ENCODE results near the gene NDUFA6. TPM values are rescaled to one million over a fixed set of nuclear protein-coding genes. Genes with fewer than 3 reads are reported as not detected.
"Not testable (repeated sequence)": the region's sequence is repeated elsewhere in the genome, so short reads cannot be mapped to it uniquely, and the experiment has no call there.

The NDUFA6 gene
- polyA plus RNA-seq, 3 donors, result 51.6 to 94.7 (median 94.1) TPM

DNA sequence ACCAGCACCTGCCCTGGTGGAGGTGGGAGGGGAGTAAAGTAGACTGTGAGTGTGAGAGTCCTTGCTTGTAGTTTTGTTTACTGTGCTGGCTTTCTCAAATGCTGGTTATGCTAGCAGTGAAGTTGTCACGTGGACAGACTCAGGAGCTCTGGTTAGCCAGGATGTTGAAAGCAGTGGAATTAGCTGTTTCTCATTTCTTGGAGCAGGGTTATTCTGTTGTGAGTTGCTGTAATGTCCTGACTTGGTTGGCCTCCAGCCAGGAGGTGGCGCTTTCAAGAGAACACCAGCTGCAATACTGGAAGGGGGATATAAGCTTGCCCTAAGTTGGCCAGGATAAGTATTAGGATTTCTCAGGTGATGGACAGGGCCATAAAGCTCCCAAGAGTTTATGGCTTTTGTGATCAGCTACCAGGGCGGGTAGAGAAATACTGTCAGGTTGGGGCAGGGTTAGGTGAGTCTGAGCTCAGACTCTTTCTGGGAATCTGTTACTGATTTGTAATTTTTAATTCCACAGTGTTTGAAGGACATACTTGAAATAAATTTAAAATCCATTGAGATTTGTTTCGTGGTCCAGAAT, 26.4 kb upstream of the NDUFA6 start:
- no peak overlapping the region for H3K27ac ChIP-seq (ENCODE audit: low read depth, low read length)
- WGBS, 3 donors, result 78 to 86% (median 86%) methylated on average over 4 of the region's 4 CpGs

DNA sequence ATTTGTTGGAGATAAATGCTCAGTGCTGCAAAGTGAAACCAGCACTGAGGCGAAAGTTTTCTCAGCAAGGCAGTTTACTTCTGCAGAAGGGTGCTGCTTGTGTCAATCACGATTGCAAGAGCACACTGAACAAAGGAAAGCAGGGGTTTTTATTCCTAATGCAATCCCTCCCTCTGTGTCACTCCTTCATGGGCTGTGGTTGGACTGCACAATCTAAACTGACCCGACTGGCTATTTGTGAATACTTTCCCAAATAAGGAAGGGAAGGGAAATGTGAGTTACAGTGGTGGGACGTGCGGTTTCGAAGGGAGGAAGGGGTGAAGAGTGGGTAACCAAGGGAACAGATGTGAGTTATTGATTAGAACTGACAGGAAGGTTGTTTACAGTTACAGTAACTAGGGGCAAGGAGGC, 24.9 kb upstream of the NDUFA6 start:
- not testable (repeated sequence) for H3K27ac ChIP-seq (ENCODE audit: low read depth, low read length)
- 80 to 87% (median 82%) methylated on average over 6 of the region's 6 CpGs for WGBS, 3 donors

DNA sequence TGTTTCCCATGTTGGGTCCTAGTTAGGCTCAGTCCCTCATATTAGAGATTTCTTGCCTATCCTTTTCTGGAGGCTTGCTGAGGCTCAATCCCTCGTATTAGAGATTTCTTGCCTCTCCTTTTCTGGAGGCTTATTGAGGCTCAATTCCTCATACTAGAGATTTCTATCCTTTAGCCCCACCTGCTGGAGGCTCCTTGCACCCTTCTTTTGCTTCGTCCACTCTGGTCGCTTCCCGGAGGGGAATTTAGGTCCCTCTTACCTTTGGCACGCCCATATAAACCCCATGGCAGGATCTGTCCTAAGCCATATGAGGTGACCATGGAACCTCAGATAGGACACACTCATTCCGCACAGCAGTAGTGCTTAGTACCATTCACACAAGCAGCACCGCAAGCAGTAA, 24.1 kb upstream of the NDUFA6 start:
- H3K27ac ChIP-seq (ENCODE audit: low read depth, low read length), result no peak overlapping the region
- WGBS, 3 donors, result 90 to 92% (median 91%) methylated on average over 7 of the region's 7 CpGs

DNA sequence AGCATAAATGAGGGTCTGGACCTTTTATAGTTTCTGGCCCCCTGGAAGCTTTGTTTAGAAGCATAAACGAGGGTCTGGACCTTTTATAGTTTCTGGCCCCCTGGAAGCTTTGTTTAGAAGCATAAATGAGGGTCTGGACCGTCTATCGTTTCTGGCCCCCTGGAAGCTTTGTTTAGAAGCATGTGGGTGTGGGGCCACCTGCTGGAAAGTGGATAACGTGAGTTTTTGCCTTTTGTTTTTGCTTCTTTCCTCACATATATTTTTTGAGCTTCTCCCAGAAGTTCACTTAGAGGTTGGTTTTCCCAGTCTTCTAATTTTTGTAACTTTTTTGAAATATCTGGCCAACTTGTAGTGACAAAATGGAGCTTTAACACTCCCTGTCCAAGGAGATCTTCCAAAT, 22.2 kb upstream of the NDUFA6 start:
- 10 to 21% (median 20%) methylated on average over 3 to 4 of the region's 4 CpGs for WGBS, 3 donors
- H3K27ac ChIP-seq (ENCODE audit: low read depth, low read length), result not testable (repeated sequence)

DNA sequence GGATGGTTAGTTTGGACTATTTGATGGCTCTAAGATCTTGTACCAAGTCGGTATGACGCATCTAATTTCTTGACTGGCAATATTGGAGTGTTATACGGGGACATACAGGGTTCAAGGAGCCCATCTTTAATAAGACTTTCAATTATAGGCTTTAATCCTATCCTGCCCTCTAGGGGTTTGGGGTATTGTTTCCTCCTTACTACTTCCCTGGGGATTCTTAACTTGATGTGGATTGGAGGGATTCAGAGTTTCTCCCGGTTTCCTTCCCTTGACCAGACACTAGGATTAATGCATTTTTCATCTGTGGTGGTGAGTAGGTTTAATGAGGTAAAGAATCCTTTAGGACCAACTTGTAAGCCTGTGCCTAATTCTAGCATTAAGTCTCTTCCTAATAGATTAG, 21.2 kb upstream of the NDUFA6 start:
- no peak overlapping the region for H3K27ac ChIP-seq (ENCODE audit: low read depth, low read length)
- 60 to 86% (median 62%) methylated on average over 4 of the region's 4 CpGs for WGBS, 3 donors

DNA sequence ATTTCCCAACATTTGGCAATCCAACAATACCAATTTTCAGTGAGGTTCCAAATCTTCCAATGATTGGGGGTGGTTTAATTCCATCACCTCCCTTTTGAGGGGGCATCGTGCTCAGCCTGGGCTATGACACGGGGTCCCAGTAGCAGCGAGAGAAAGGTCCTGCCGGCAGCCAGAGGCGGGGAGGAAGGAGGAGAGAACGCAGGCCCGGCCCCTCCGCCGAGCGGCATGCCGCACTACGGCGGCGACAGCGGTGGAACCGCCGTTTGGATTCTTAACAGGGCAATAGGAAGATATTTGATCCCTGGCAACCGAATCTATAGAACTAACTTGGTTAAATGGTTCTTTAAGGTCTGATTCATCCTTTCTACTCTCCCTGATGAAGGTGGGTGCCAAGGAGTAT, 18.3 kb upstream of the NDUFA6 start:
- 78 to 83% (median 83%) methylated on average over 18 of the region's 18 CpGs for WGBS, 3 donors
- H3K27ac ChIP-seq (ENCODE audit: low read depth, low read length), result no peak overlapping the region

DNA sequence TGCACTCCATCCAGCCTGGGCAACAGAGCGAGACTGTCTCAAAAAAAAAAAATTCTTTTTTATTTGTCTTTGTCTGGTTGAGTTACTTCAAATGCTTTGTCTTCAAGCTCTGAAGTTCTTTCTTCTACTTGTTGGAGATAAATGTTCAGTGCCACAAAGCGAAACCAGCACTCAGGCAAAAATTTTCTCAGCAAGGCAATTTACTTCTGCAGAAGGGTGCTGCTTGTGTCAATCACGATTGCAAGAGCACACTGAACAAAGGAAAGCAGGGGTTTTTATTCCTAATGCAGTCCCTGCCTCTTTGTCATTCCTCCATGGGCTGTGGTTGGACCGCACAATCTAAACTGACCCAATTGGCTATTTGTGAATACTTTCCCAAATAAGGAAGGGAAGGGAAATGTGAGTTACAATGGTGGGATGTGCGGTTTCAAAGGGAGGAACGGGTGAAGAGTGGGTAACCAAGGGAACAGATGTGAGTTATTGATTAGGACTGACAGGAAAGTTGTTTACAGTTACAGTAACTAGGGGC, 13.8 kb upstream of the NDUFA6 start:
- not testable (repeated sequence) for H3K27ac ChIP-seq (ENCODE audit: low read depth, low read length)
- WGBS, 3 donors, result 92 to 96% (median 95%) methylated on average over 6 of the region's 6 CpGs

DNA sequence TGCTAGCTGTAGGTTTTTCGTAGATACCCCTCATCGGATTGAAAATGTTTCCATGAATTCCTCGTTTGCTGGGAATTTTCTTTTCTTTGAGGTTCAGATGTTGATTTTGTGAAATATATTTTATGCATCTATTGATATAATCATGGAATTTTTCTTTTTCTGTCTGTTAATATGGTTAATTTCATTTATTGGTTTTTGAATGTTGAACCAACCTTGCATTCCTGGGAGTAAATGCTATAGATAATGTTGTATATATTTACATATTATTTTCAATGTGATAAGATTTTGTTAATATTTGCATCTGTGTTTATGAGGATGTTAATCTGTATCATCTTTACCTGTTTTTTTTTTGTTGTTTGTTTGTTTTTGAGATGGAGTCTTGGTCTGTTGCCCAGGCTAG, 10.6 kb upstream of the NDUFA6 start:
- 96 to 99% (median 98%) methylated on average over 3 of the region's 3 CpGs for WGBS, 3 donors
- no peak overlapping the region for H3K27ac ChIP-seq (ENCODE audit: low read depth, low read length)

DNA sequence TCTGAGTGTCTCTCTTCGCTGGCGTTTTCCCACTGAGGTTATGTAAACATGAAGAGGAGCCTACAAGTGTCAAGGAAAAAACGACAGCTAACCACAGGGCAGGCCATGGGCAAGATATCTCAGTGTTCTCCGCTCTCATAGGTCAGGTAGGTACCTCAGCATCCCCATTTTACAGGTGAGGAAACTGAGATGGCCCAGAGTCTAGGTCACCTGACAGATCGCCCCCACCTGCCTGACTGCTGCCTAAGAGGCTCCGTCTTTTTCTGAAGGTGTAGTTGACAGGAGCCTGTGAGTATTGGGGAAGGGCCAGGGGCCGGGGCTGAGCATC, 847 bp upstream of the NDUFA6 start:
- 28 to 33% (median 33%) methylated on average over 7 of the region's 7 CpGs for WGBS, 3 donors

DNA sequence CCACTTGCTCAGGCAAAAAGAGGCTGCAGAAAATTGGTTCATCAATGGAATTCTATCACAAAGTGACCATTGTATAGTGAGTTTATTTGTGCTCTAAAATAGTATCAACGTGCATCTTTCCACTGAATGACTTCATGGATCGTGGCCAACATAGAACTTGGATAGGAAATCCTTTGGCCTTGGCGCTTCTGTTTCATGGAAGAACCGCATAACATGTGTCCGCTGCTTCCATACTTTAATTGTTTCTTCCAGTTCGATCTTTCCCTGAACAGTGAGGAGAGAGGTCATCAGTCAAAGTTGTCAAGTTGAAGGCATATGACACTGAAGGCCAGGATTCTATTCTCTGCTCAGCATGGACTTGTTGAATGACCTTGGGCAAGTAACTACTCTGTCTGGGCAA, 4.5 kb downstream of the NDUFA6 start:
- H3K27ac ChIP-seq (ENCODE audit: low read depth, low read length), result no peak overlapping the region
- 56 to 63% (median 62%) methylated on average over 6 of the region's 6 CpGs for WGBS, 3 donors

More for the DNA sequence above, 847 bp upstream of the NDUFA6 start:
- peak overlapping the region; percentile 92 for H3K27ac ChIP-seq (ENCODE audit: low read depth, low read length)

DNA sequence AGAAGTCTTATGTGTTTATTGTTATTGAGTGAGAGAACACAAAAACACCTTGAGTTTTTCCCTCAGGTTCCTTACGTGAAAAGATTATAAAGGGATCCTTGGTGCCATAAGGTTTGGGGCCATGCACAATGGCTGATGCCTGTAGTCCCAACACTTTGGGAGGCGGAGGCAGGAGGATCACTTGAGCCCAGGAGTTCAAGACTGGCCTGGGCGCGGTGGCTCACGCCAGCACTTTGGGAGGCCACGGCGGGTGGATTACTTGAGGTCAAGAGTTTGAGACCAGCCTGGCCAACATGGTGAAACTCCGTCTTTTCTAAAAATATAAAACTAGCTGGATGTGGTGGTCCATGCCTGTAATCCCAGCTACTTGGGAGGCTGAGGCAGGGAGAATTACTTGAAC, 5.7 kb downstream of the NDUFA6 start:
- 93 to 96% (median 96%) methylated on average over 8 of the region's 8 CpGs for WGBS, 3 donors
- H3K27ac ChIP-seq (ENCODE audit: low read depth, low read length), result no peak overlapping the region

DNA sequence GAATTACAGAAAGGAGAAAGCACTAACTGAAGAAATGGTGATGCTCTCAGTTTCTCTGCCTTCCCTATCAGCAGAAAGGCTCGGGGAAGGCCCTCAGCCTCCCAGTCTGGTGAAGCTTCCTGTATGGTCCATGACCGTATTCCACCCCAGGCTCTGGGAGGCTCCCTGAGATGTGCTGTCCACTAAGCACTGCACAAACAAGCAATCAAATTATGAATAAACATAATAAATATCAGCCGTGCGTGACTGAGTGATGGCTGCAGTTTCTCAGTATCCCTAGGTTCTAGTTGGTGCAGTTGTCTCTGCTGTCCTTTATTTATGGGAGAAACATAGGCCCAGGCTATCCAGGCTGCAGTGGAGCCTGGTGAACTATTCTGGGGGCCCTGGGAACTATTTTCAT, 7.5 kb downstream of the NDUFA6 start:
- WGBS, 3 donors, result 87 to 92% (median 91%) methylated on average over 4 of the region's 4 CpGs
- H3K27ac ChIP-seq (ENCODE audit: low read depth, low read length), result no peak overlapping the region

DNA sequence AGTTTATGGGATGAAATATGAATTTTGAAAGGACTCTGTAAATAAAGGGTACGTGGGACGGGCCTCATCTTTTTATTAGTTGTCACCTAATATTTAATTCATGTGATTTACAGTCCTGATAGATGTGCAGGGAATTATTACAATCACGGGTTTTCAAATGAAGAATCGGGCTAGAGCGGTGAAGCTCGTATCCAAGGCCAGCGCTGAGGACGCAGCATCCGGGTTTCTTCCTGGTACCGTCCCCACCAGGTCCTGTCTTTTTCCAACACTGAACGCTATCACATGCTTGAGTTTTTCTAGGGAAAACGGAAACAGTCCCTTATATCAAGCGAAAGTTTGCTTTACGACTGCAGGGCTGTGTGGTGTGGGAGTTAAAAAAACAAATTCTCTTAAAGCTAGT, 10.3 kb downstream of the NDUFA6 start:
- 2 to 3% (median 3%) methylated on average over 14 of the region's 14 CpGs for WGBS, 3 donors
- peak overlapping the region; percentile 38 for H3K27ac ChIP-seq (ENCODE audit: low read depth, low read length)

DNA sequence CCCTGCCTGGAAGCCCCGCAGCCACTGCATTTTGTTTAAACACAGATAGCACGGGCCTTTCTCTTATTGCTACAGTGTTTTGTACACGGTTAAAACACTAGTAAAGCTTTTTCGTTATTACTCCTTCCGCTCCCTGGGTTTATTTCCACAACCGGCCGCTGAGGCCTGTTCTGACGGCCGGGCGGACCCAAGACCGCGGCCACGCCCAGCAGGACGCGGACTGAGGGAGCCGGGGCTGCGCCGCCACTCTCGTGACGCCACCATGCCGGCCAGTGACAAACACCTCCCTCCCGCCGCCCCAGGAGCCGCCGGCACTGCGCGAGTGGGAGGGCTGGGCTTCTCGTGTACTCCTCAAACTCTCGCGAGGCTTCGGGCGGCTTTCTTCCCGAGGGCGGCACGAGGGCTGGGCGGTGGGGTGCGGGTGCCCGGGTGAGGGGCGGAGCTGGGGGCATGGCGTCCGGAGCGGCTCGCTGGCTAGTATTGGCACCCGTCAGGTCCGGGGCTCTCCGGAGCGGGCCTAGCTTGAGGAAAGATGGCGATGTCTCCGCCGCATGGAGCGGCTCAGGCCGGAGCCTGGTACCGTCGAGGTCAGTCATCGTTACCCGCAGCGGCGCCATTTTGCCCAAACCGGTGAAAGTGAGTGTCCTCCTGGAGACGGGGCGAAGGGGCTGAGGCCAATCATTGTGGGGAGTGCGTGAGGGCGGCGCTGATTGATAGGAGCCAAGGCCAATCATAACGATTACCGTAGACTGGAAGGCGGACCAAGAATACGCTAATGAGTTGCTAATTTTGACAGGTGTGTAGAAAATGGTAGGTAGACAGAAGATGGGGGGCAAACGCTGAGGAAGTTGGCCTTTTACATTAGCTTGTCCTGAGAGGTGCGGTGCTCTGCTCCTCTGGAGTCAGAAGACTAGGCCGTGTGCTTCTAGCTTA, 11.0 kb downstream of the NDUFA6 start, which contains the start of gene SMDT1:
TSS of gene SMDT1 (plus strand) at position 382 of the 933 bp plus-strand sequence. CDS start at position 451, 69 bp downstream.
- 0 to 1% (median 0%) methylated on average over 67 to 71 of the region's 71 CpGs for WGBS, 3 donors
- H3K27ac ChIP-seq (ENCODE audit: low read depth, low read length), result peak within 1 kb of the TSS; percentile 80

DNA sequence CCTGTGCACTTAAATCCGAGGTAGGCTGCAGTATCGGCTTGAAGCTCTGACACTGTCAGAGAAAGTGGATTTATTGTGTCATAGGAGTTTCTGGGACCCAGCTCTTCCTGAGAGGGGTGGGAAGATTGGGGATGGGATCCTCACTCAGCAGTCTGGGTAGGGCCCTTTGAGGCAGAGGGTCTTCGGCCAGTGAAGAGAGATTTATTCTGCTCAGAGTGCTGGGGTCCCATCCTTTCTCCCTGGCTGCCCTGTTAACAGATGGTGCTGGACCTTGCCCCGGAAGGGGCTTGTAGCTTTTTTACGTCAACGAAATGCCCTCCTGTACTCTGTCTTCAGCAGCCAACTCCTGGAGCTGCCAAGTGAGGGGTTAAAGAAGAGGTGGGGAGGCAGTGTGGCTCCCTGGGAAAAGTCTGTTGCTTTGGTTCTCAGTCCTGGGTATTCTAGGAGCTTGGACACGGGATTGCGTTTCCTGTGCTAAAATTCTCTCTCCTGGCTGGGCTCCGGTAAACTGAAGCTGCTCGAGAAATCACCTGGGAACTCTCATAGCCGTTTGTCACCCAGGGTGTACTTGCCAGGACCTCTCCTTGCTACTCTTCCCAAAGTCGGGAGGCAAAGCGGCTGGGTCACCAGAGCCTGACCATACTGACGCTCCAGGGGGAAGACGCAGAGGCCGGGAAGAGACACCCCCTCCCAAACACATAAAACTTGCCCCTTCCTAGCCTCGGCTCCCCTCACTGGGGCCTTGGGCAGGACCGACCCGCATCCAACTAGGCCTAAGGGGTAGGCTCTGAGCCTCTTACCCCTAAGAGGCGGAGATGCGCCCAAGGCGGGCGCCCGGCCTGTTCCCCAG, 11.9 kb downstream of the NDUFA6 start:
- 16 to 45% (median 41%) methylated on average over 24 of the region's 24 CpGs for WGBS, 3 donors
- H3K27ac ChIP-seq (ENCODE audit: low read depth, low read length), result peak overlapping the region; percentile 80

DNA sequence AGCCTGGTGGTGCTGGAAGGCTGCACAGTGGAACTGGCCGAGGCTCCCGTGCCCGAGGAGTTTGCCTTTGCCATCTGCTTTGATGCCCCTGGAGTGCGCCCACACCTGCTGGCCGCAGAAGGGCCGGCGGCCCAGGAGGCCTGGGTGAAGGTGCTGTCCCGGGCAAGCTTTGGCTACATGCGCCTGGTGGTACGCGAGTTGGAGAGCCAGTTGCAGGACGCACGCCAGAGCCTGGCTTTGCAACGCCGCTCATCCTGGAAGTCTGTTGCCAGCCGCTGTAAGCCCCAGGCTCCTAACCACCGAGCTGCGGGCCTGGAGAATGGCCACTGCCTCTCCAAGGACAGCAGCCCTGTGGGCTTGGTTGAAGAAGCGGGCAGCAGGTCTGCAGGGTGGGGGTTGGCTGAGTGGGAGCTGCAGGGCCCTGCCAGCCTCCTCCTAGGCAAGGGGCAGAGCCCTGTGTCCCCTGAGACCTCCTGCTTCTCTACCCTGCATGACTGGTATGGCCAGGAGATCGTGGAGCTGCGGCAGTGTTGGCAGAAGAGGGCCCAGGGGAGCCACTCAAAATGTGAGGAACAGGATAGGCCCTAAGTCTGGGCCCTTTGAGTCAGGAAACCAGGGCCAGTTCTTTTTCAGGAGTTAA, 13.0 kb downstream of the NDUFA6 start:
- H3K27ac ChIP-seq (ENCODE audit: low read depth, low read length), result no peak overlapping the region
- 88 to 91% (median 89%) methylated on average over 20 to 21 of the region's 21 CpGs for WGBS, 3 donors

DNA sequence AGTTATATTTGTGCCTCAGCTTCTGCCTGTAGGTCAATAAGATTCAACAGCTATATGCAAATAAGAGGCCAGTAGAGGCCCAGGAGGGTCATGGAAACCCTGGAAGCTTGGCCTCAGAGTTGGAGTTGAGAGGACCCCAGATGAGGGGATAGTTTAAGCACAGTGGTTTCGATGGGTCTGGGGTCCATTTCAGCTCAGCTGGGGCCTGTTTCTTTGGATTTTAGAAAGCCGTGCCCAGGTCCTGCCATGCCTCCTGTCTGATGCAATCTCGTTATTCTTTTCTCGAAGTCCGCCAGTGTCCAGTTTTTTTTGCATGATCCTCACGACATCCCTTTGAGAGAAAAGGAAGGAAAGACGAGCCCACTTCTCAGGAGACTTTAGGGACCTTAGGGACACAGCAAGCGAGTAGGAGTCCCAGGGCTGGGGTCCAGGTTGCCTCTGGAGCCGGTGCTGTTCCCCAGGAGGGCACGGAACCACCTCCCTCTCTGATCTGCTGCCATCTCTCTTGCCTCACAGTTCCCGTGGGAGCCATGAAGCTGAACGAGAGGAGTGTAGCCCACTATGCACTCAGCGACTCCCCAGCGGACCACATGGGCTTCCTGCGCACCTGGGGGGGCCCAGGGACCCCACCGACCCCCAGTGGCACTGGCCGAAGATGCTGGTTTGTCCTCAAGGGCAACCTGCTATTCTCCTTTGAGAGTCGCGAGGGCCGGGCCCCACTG, 13.6 kb downstream of the NDUFA6 start:
- no peak overlapping the region for H3K27ac ChIP-seq (ENCODE audit: low read depth, low read length)
- 84 to 90% (median 89%) methylated on average over 17 to 20 of the region's 20 CpGs for WGBS, 3 donors
